Transverse colon (tissue), 4 donors: ENCODE measurements around the gene POLQ. TPM values are rescaled to one million over a fixed set of nuclear protein-coding genes. Genes with fewer than 3 reads are reported as not detected.

ENCODE experiments used
- DNase-seq: peaks from one replicate; pipeline ENCODE4 v3.0.0-alpha.2; 2019
- H3K27ac ChIP-seq, 4 donors: fragments of 200-600 bp; sonication (generic); 2 replicates each; pipeline ENCODE4 v1.5.1; 2016 to 2018; ENCODE audit warnings: inconsistent platforms in 4 of 4
- H3K27me3 ChIP-seq: fragments of 200-600 bp; sonication (generic); 2 replicates; pipeline ENCODE4 v1.5.1; 2017; ENCODE audit warnings: inconsistent platforms
- H3K36me3 ChIP-seq, 4 donors: fragments of 200-600 bp; sonication (generic); 2 replicates each; pipeline ENCODE4 v1.5.1; 2017 to 2019; ENCODE audit warnings: inconsistent platforms in 4 of 4
- H3K4me1 ChIP-seq, 4 donors: fragments of 200-600 bp; sonication (generic); 2 replicates each; pipeline ENCODE4 v1.5.1; 2017 to 2020; ENCODE audit warnings: inconsistent platforms in 4 of 4
- H3K4me3 ChIP-seq, 4 donors: fragments of 200-600 bp; sonication (generic); 1 replicate in 1 of 4; 2 replicates in 3 of 4; pipeline versions ENCODE4 v1.5.1 to v1.6.1; 2017 to 2019; ENCODE audit warnings: inconsistent platforms in 4 of 4
- H3K9me3 ChIP-seq, 2 donors: fragments of 200-600 bp; sonication (generic); 2 replicates each; pipeline ENCODE4 v1.5.1; 2017 to 2019; ENCODE audit warnings: inconsistent platforms in 2 of 2
- EP300 ChIP-seq: sonication (generic); formaldehyde crosslinking; IDR thresholded peaks from one replicate; pipeline ENCODE4 v1.6.1; 2017; ENCODE audit warnings: antibody characterized with exemption, low read depth
- POLR2A ChIP-seq: fragments of 450-650 bp; IDR thresholded peaks from one replicate; pipeline ENCODE4 v1.6.1; 2016; ENCODE audit warnings: antibody characterized with exemption, mild to moderate bottlenecking, moderate library complexity
- POLR2AphosphoS5 ChIP-seq, 3 donors: sonication (generic); formaldehyde crosslinking; IDR thresholded peaks; one replicate each; pipeline ENCODE4 v1.6.1; 2016; ENCODE audit warnings: antibody characterized with exemption in 3 of 3
- WGBS, 2 donors: methylation state at CpG; one replicate each; pipeline ENCODE4 v1.1.5; 2018; ENCODE audit warnings: low coverage in 1 of 2; 5-methylcytosine and 5-hydroxymethylcytosine counted together
- in situ Hi-C, 4 donors: fragments of 200-750 bp; cut with MboI; loops; one replicate each; pipeline versions ENCODE4 v1.15.0 to v1.15.1; 2017; ENCODE audit warnings: low sequenced_read_pairs in 3 of 4, low pct_ligation_motif_present in 1 of 4, low pct_unique_long_range_greater_than_20kb in 1 of 4
- intact Hi-C: fragments of 100-400 bp; cut with DNase I; formaldehyde crosslinking; loops from one replicate; pipeline ENCODE4 v1.15.1; 2023; ENCODE audit warnings: low total_unique reads
- total RNA-seq, 4 donors: library from RNA; depleted of rRNA; stranded (reverse); fragments of >200 nt; gene quantifications; one replicate each; pipeline ENCODE4 v1.1.0, GENCODE V29; 2016
- TF ChIP-seq, protein P1 (sequence below), 5 experiments: fragments of 200-600 bp in 3 of 5; fragments of 450-650 bp in 2 of 5; sonication (generic) in 3 of 5; IDR thresholded peaks; 1 replicate in 2 of 5; 2 replicates in 3 of 5; pipeline ENCODE4 v1.5.1; 2016 to 2017; ENCODE audit warnings: antibody characterized with exemption in 5 of 5, inconsistent platforms in 3 of 5, mild to moderate bottlenecking in 2 of 5, moderate library complexity in 1 of 5

Gene POLQ
- total RNA-seq, 4 donors from 2014 or later, result under 0.01 to 25.1 (median 0.94) TPM

DNA sequence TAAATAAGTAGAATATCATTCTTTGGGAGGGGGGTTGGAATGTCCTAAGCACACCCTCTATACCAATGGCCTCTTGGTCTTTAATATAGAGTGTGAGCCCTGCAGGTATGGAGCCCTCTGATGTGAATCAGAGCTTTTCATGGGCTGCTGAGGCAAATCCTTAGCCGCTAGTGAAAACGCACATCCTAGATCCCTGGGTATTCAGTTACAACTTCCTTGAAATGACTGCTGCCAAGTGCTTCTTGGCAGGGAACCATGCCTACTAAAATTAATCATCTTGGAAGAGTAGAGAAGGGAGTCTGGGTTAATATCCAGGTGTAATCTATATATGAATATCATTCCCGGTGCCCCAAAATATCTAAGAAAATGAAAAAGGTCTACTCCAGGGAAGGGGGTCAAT, 109.1 kb downstream of the POLQ start:
- in situ Hi-C loops, result no loop called here
- H3K36me3 ChIP-seq, result no peaks in the 10 kb centered on the region
- intact Hi-C loops, result no loop called here
- H3K4me3 ChIP-seq, result no peak overlapping the region
- DNase-seq, result no peak
- no peak for TF ChIP-seq EP300
- no peak for TF ChIP-seq POLR2A
- TF ChIP-seq, protein P1, sequence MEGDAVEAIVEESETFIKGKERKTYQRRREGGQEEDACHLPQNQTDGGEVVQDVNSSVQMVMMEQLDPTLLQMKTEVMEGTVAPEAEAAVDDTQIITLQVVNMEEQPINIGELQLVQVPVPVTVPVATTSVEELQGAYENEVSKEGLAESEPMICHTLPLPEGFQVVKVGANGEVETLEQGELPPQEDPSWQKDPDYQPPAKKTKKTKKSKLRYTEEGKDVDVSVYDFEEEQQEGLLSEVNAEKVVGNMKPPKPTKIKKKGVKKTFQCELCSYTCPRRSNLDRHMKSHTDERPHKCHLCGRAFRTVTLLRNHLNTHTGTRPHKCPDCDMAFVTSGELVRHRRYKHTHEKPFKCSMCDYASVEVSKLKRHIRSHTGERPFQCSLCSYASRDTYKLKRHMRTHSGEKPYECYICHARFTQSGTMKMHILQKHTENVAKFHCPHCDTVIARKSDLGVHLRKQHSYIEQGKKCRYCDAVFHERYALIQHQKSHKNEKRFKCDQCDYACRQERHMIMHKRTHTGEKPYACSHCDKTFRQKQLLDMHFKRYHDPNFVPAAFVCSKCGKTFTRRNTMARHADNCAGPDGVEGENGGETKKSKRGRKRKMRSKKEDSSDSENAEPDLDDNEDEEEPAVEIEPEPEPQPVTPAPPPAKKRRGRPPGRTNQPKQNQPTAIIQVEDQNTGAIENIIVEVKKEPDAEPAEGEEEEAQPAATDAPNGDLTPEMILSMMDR (IDR thresholded peaks at IDR 0.05), result no peak
- no peak for TF ChIP-seq POLR2AphosphoS5 (IDR thresholded peaks at IDR 0.05)
- 68% methylated on average over 3 of the region's 3 CpGs; no CpG with 5 or more reads in 1 of the 2 donors for WGBS, 2 donors
- no peaks in the 10 kb centered on the region for H3K27me3 ChIP-seq
- peaks cover 0 to 11% (median 3%) of the 10 kb centered on the region in 4 donors for H3K4me1 ChIP-seq
- no peaks in the 10 kb centered on the region for H3K9me3 ChIP-seq
- H3K27ac ChIP-seq, result no peak overlapping the region

DNA sequence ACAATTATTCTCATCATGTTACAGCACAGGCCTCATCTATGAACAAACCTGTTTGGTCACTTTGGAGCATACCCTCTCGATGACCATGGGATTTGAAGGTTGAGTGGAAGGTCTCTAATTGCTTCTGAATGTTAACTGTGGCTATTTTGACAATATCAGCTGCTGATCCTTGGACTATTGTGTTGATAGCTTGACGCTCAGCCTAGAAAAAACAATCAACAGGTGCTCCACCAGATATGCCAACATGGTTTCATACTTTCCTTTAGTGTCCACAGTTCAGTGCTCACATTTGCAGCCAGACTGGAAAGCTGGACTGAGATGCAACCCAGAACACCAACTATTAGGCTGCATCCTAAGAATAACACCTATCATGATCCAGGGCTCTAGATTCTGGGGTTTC, 109.7 kb downstream of the POLQ start:
- Histone ChIP-seq H3K4me3 (no peak overlapping the region), H3K27me3 (no peaks in the 10 kb centered on the region), H3K36me3 (no peaks in the 10 kb centered on the region), H3K9me3 (no peaks in the 10 kb centered on the region), H3K4me1 (peaks cover 0 to 11% (median 3%) of the 10 kb centered on the region in 4 donors), H3K27ac (no peak overlapping the region)
- 80 to 96% methylated on average over 1 to 2 of the region's 2 CpGs for WGBS, 2 donors
- in situ Hi-C loops, result no loop called here
- no peak for TF ChIP-seq POLR2A
- TF ChIP-seq, protein P1 (IDR thresholded peaks at IDR 0.05), result no peak
- no peak for TF ChIP-seq POLR2AphosphoS5 (IDR thresholded peaks at IDR 0.05)
- no peak for TF ChIP-seq EP300
- DNase-seq, result no peak
- intact Hi-C loops, result no loop called here

DNA sequence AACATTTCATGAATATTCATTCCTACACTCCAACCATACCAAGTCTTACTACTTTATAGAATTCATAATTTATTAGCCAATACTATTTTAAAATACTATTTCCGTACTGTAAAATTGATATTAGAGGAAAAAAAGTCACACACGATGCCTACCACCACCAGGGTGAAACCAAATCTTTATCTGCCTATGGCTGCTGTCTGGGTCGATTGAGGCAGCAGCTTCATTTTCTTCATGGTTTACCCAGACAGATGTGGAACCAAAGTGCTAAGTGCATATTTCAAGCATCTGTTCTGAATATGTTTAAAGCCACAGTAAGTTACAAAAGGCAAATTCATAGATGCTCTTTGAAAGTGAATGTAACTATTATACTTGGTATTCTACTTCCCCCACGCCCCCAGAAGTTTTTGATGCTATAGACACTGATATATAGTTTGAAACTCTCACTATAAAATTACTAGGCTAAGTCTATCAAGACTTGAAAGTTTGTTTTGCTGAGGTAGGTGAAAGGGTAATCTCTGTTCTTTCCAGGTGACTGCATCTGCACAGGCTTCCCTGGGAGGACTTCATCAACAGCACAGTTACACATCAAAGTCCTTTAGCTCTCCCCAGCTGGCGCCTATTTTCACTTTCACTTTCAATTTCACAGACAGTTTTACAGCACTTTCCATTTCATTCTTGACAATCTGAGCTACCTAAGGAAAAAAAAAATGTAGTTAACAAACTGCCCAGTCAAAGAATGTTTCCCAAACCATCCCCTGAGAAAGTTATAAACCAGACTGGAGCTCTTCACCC, 113.9 kb downstream of the POLQ start:
- Histone ChIP-seq H3K4me1 (peaks cover 0 to 11% (median 3%) of the 10 kb centered on the region in 4 donors), H3K27me3 (no peaks in the 10 kb centered on the region), H3K4me3 (peak overlapping the region in 1 of 4 donors; percentile 19), H3K9me3 (no peaks in the 10 kb centered on the region), H3K36me3 (no peaks in the 10 kb centered on the region), H3K27ac (no peak overlapping the region)
- no peak for TF ChIP-seq POLR2AphosphoS5 (IDR thresholded peaks at IDR 0.05)
- TF ChIP-seq POLR2A, result no peak
- WGBS, 2 donors, result 54 to 55% methylated on average over 5 of the region's 5 CpGs
- DNase-seq, result peak; percentile 19
- in situ Hi-C loops, result no loop called here
- intact Hi-C loops, result no loop called here

DNA sequence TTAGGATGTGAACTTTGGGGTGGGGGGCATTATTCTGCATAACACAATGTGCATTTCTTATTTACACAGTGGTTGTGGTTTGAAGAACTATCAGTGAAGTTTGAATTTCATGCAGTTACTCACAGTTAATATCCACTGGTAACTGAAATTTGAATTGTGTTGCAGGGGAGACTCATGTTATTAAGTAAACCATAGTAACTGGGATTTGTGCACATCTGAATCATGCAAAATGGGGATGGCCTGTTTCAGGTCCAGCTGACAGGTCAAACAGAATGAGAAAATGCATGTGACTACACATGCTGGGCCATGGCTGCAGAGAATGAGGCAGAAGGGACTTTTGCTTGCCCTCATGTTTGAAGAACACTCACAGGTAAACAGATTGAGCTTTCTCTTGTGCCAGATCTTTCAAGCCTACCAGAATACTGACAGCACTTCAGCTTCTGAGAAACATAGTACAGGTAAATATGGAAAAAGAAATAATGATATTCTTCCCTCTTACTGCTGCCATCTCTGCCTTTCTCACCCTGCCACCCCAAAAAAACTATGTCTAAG, 115.0 kb downstream of the POLQ start:
- H3K27ac ChIP-seq, result no peak overlapping the region
- intact Hi-C loops, result no loop called here
- no peaks in the 10 kb centered on the region for H3K9me3 ChIP-seq
- DNase-seq, result no peak
- in situ Hi-C loops, result no loop called here
- no peaks in the 10 kb centered on the region for H3K27me3 ChIP-seq
- H3K4me3 ChIP-seq, result no peak overlapping the region
- H3K4me1 ChIP-seq, result peaks cover 0 to 11% (median 3%) of the 10 kb centered on the region in 4 donors
- no peaks in the 10 kb centered on the region for H3K36me3 ChIP-seq
- TF ChIP-seq, protein P1 (IDR thresholded peaks at IDR 0.05), result no peak
- TF ChIP-seq POLR2AphosphoS5 (IDR thresholded peaks at IDR 0.05), result no peak
- TF ChIP-seq POLR2A, result no peak
- no peak for TF ChIP-seq EP300
